Smooth muscle cell (in vitro differentiated cells): ENCODE data around the gene GPC4. TPM values are rescaled to one million over a fixed set of nuclear protein-coding genes. Genes with fewer than 3 reads are reported as not detected.

Source experiments
- DNase-seq: peaks from one replicate; lab custom pipeline; 2025; ENCODE audit not compliant: unreplicated experiment; lab: John Stamatoyannopoulos, UW
- H2AFZ ChIP-seq: fragments of 200-600 bp; sonication (generic); 2 replicates; pipeline ENCODE4 v1.6.0; 2016; ENCODE audit warnings: antibody characterized with exemption, low read depth, mild to moderate bottlenecking
- H3F3A ChIP-seq: fragments of 200-600 bp; sonication (generic); 2 replicates; pipeline ENCODE4 v1.6.0; 2017; ENCODE audit warnings: antibody characterized with exemption, low read depth
- H3K27ac ChIP-seq: fragments of 200-600 bp; sonication (generic); 2 replicates; pipeline ENCODE4 v1.5.1; 2016; ENCODE audit warnings: low read depth, mild to moderate bottlenecking
- H3K27me3 ChIP-seq: fragments of 200-600 bp; sonication (generic); 2 replicates; pipeline ENCODE4 v1.6.1; 2016; ENCODE audit warnings: low read depth, mild to moderate bottlenecking
- H3K36me3 ChIP-seq: fragments of 200-600 bp; sonication (generic); 2 replicates; pipeline ENCODE4 v1.5.1; 2016; ENCODE audit warnings: low read depth
- H3K4me1 ChIP-seq: fragments of 200-600 bp; sonication (generic); 2 replicates; pipeline ENCODE4 v1.5.1; 2016; ENCODE audit warnings: low read depth
- H3K4me2 ChIP-seq: fragments of 200-600 bp; sonication (generic); 2 replicates; pipeline ENCODE4 v1.6.0; 2016; ENCODE audit warnings: mild to moderate bottlenecking
- H3K4me3 ChIP-seq: fragments of 200-600 bp; sonication (generic); 2 replicates; pipeline ENCODE4 v1.5.1; 2016; ENCODE audit warnings: mild to moderate bottlenecking
- H3K79me2 ChIP-seq: fragments of 200-600 bp; sonication (generic); 2 replicates; pipeline ENCODE4 v1.6.0; 2016; ENCODE audit warnings: low read depth, mild to moderate bottlenecking
- H3K9ac ChIP-seq: fragments of 200-600 bp; sonication (generic); 2 replicates; pipeline ENCODE4 v1.6.0; 2016; ENCODE audit warnings: low read depth
- H3K9me3 ChIP-seq: fragments of 200-600 bp; sonication (generic); replicated peaks from 2 replicates; pipeline ENCODE4 v1.5.1; 2016; ENCODE audit warnings: low read depth
- H4K20me1 ChIP-seq: fragments of 200-600 bp; sonication (generic); 2 replicates; pipeline ENCODE4 v1.6.0; 2016; ENCODE audit warnings: low read depth
- CTCF ChIP-seq: fragments of 200-600 bp; sonication (generic); IDR thresholded peaks from 2 replicates; pipeline ENCODE4 v1.5.1; 2017; ENCODE audit warnings: borderline replicate concordance, mild to moderate bottlenecking, antibody characterized with exemption; ENCODE audit not compliant: insufficient read depth, poor library complexity, severe bottlenecking
- WGBS: methylation state at CpG from one replicate; pipeline ENCODE4 v1.1.7; 2016; ENCODE audit warnings: low lambda C conversion rate; 5-methylcytosine and 5-hydroxymethylcytosine counted together
- polyA plus RNA-seq: library from polyadenylated mRNA; unstranded; fragments of >200 nt; fragmentation: Nextera tagmentation; extraction: Ambion mirVana; gene quantifications from 2 replicates; pipeline ENCODE4 v1.2.1, GENCODE V29; 2016
- total RNA-seq: library from RNA; depleted of rRNA; stranded (reverse); fragments of >200 nt; gene quantifications from 2 replicates; pipeline ENCODE4 v1.2.3, GENCODE V29; 2014

GPC4 gene
- total and polyA plus RNA-seq, 2 experiments from 2014 or later = 36.4 to 36.7 TPM

GRCh38 chrX:133337250-133337649 is 78.0 kb downstream of the GPC4 start:
- Histone ChIP-seq H3K36me3 (no peaks in the 10 kb centered on the region), H3K4me2 (no peak overlapping the region), H4K20me1 (peaks cover 8% of the 10 kb centered on the region), H3K9me3 (no peaks in the 10 kb centered on the region), H3F3A (no peaks in the 10 kb centered on the region), H3K79me2 (no peaks in the 10 kb centered on the region), H3K27ac (no peak overlapping the region), H3K9ac (no peak overlapping the region), H3K4me3 (no peak overlapping the region), H3K4me1 (peaks cover 21% of the 10 kb centered on the region), H3K27me3 (no peaks in the 10 kb centered on the region), H2AFZ (no peak overlapping the region)
- 56% methylated on average over 2 of the region's 2 CpGs for WGBS
- TF ChIP-seq CTCF = no peak
- DNase-seq = no peak

- no peak overlapping the region for H3K9ac ChIP-seq
- DNase-seq = no peak
- H3K4me2 ChIP-seq = no peak overlapping the region
- 59% methylated on average over 2 of the region's 2 CpGs for WGBS
- no peaks in the 10 kb centered on the region for H3K79me2 ChIP-seq
- H3K9me3 ChIP-seq = no peaks in the 10 kb centered on the region
- no peaks in the 10 kb centered on the region for H3K36me3 ChIP-seq
- no peaks in the 10 kb centered on the region for H3F3A ChIP-seq
- H3K27ac ChIP-seq = no peak overlapping the region
- peak; percentile 54 for TF ChIP-seq CTCF
- H2AFZ ChIP-seq = no peak overlapping the region
- peaks cover 15% of the 10 kb centered on the region for H3K4me1 ChIP-seq
- H3K27me3 ChIP-seq = no peaks in the 10 kb centered on the region
- H3K4me3 ChIP-seq = no peak overlapping the region
- H4K20me1 ChIP-seq = peaks cover 8% of the 10 kb centered on the region
Measured at GRCh38 chrX:133335027-133335426, 80.3 kb downstream of the GPC4 start.

- Histone ChIP-seq H3K79me2 (no peaks in the 10 kb centered on the region), H3K4me1 (peaks cover 15% of the 10 kb centered on the region)
- WGBS = 34% methylated on average over 4 of the region's 4 CpGs
Measured at GRCh38 chrX:133333154-133333750, 82.0 kb downstream of the GPC4 start.

More at GRCh38 chrX:133333154-133333750, 82.0 kb downstream of the GPC4 start:
- TF ChIP-seq CTCF = no peak
- H3F3A ChIP-seq = no peaks in the 10 kb centered on the region
- no peak overlapping the region for H2AFZ ChIP-seq
- H3K9ac ChIP-seq = no peak overlapping the region
- H3K4me3 ChIP-seq = no peak overlapping the region
- H3K9me3 ChIP-seq = no peaks in the 10 kb centered on the region
- no peak for DNase-seq
- H4K20me1 ChIP-seq = peaks cover 15% of the 10 kb centered on the region
- H3K27me3 ChIP-seq = no peaks in the 10 kb centered on the region
- H3K27ac ChIP-seq = peak overlapping the region; percentile 37
- peak overlapping the region; percentile 8 for H3K4me2 ChIP-seq
- no peaks in the 10 kb centered on the region for H3K36me3 ChIP-seq
